Lung (tissue), 12 donors: ENCODE measurements around the gene NLE1. TPM values are rescaled to one million over a fixed set of nuclear protein-coding genes. Genes with fewer than 3 reads are reported as not detected.
A peak's percentile ranks its signal among the peaks of the same experiment; 100 is the strongest.
"Not testable (repeated sequence)": the region's sequence is repeated elsewhere in the genome, so short reads cannot be mapped to it uniquely, and the experiment has no call there.

Experiments
- ATAC-seq: fragments of 200-7000 bp; cut with Tn5 transposase; one replicate; pipeline ENCODE4 v1.9.1; 2020; ENCODE audit warnings: moderate number of reproducible peaks; ENCODE audit not compliant: insufficient read depth, low FRiP score
- DNase-seq, 3 donors: peaks; one replicate each; pipeline ENCODE4 v3.0.0-alpha.2; 2013 to 2017
- H3K27ac ChIP-seq, 2 donors: one replicate each; pipeline ENCODE4 v1.5.1; 2013; ENCODE audit warnings: mild to moderate bottlenecking in 2 of 2, moderate library complexity in 2 of 2, control low read depth in 1 of 2, inconsistent platforms in 1 of 2, low read depth in 1 of 2, low read length in 1 of 2
- H3K27me3 ChIP-seq, 3 donors: one replicate each; pipeline ENCODE4 v1.5.1; 2013; ENCODE audit warnings: low read length in 2 of 3; ENCODE audit not compliant: control insufficient read depth in 3 of 3, insufficient read depth in 3 of 3
- H3K36me3 ChIP-seq, 4 donors: one replicate each; pipeline ENCODE4 v1.5.1; 2013; ENCODE audit warnings: low read length in 4 of 4, mild to moderate bottlenecking in 1 of 4, moderate library complexity in 1 of 4; ENCODE audit not compliant: control insufficient read depth in 4 of 4, insufficient read depth in 4 of 4
- H3K4me1 ChIP-seq, 5 donors: one replicate each; pipeline ENCODE4 v1.5.1; 2013; ENCODE audit warnings: low read length in 5 of 5, mild to moderate bottlenecking in 2 of 5, moderate library complexity in 1 of 5; ENCODE audit not compliant: control insufficient read depth in 5 of 5, insufficient read depth in 5 of 5
- H3K4me3 ChIP-seq: one replicate; pipeline ENCODE4 v1.5.1; 2013; ENCODE audit warnings: mild to moderate bottlenecking, control low read depth, moderate library complexity
- H3K9ac ChIP-seq, 2 donors: one replicate each; pipeline ENCODE4 v1.5.1; 2013; ENCODE audit warnings: low read length in 2 of 2, control low read depth in 1 of 2; ENCODE audit not compliant: insufficient read depth in 1 of 2
- H3K9me3 ChIP-seq, 4 donors: one replicate each; pipeline ENCODE4 v1.5.1; 2013; ENCODE audit warnings: low read length in 3 of 4, mild to moderate bottlenecking in 1 of 4, moderate library complexity in 1 of 4; ENCODE audit not compliant: control insufficient read depth in 4 of 4, insufficient read depth in 3 of 4
- WGBS, 2 donors: extraction: QIAGEN DNeasy Blood & Tissue Kit; methylation state at CpG; one replicate each; pipeline ENCODE4 v1.1.7; 2013; 5-methylcytosine and 5-hydroxymethylcytosine counted together
- polyA plus RNA-seq, 2 donors: library from polyadenylated mRNA; stranded (reverse); fragments of 200-250 nt; gene quantifications; one replicate each; pipeline ENCODE4 v1.2.1, GENCODE V29; 2013
- total RNA-seq, 2 donors: library from RNA; depleted of rRNA in 1 of 2; stranded (reverse); fragments of >200 nt in 1 of 2; gene quantifications; one replicate each; pipeline ENCODE4 v1.2.1, GENCODE V29; 2014 to 2021
- TF ChIP-seq, protein P1 (sequence below): IDR thresholded peaks from 2 replicates; pipeline ENCODE4 v1.5.1; 2012; ENCODE audit warnings: mild to moderate bottlenecking; ENCODE audit errors: control extremely low read depth, extremely low read depth
- donor health status: control.
- donor health status: control.
- donor health status: Bipolar disorder and iron deficiency.
- donor health status: healthy.
- donor health status: DM: yes; HTN: yes; CAD: no.

The NLE1 gene
- total and polyA plus RNA-seq, 4 donors = 6.8 to 15.2 (median 9.2) TPM

DNA sequence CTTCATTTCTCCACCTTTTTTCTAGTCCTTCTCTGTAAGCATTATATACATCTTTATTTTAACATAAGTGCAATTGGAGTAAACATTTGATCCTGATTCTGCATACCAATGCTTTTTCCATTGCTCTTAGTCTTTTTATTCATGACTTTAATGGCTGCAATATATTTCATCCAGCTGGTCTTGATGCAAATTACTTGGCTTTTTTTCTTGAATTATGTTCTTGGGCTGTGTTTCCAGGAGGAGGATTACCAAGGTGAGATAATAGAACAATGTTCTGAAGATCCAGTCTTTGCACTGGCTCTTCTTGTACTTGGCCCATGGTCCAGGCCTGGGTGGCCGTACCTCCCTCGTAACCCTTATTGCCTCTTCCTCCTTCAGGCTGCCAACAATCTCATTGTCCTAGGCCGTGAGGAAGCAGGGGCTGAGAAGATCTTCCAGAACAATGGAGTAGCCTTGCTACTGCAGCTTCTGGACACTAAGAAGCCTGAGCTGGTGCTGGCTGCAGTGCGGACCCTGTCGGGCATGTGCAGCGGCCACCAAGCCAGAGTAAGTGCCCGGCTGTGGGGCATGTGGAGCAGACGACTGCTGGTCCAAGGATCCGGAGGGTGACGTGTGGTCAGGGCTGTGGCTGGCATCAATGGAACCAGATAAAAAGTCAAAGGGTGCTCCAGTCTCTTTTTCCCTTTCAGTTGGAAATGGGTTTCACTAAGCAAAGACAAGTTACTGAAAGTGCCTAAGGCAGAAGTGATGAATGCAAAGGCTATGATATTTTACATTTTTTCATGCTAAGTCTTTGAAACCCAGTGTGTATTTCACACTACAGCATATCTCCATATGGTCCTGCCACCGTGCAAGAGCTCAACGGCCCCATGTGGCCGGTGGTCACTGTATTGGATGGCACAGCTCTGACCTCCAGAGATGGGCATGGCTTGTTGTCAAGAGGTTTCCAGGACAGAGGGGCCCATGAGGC is 12.4 kb upstream of the NLE1 start:
- H3K27me3 ChIP-seq = peaks cover 0 to 11% (median 0%) of the 10 kb centered on the region in 3 donors
- peaks cover 0 to 3% (median 0%) of the 10 kb centered on the region in 4 donors for H3K36me3 ChIP-seq
- TF ChIP-seq, protein P1, sequence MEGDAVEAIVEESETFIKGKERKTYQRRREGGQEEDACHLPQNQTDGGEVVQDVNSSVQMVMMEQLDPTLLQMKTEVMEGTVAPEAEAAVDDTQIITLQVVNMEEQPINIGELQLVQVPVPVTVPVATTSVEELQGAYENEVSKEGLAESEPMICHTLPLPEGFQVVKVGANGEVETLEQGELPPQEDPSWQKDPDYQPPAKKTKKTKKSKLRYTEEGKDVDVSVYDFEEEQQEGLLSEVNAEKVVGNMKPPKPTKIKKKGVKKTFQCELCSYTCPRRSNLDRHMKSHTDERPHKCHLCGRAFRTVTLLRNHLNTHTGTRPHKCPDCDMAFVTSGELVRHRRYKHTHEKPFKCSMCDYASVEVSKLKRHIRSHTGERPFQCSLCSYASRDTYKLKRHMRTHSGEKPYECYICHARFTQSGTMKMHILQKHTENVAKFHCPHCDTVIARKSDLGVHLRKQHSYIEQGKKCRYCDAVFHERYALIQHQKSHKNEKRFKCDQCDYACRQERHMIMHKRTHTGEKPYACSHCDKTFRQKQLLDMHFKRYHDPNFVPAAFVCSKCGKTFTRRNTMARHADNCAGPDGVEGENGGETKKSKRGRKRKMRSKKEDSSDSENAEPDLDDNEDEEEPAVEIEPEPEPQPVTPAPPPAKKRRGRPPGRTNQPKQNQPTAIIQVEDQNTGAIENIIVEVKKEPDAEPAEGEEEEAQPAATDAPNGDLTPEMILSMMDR = no peak
- H3K4me3 ChIP-seq = no peak overlapping the region
- no peak overlapping the region for H3K27ac ChIP-seq
- no peak for ATAC-seq
- WGBS, 2 donors = 92 to 94% methylated on average over 13 of the region's 13 CpGs
- peak in 1 of 3 donors; percentile 23 for DNase-seq
- H3K4me1 ChIP-seq = peaks cover 0 to 17% (median 0%) of the 10 kb centered on the region in 5 donors
- no peak overlapping the region for H3K9ac ChIP-seq
- no peaks in the 10 kb centered on the region for H3K9me3 ChIP-seq

DNA sequence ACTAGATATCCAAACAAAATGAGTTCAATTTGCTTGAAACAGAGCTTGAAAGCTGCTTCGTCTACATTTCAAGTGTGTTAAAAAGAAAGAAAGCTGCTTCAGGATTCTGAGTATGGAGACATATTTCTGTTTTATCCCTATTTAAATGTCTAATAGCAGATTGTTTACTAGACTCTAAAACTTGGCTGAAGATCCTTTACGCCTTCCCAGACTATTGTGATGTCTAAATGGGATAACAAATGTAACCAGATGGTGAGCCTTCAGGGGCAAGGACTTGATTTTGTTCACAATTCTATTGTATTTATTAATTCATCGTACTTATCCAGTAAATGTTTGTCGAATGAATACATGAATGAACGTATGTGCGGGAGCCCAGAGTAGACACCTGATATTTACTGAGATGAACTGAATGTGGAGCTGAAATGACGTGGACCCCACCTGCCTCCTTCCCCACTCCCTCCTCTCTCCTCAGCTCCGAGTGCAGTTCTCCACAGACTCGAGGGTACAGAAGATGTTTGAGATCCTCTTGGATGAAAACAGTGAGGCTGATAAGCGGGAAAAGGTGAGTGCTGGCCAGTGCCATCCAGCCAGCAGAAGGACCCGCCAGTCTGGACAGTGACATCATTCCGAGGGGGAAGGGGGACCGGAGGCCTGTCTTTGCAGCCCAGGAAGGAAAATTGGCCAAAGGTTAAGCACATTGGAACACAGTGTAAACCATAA is 10.5 kb upstream of the NLE1 start:
- WGBS, 2 donors = 58 to 74% methylated on average over 13 of the region's 13 CpGs
- TF ChIP-seq, protein P1 = no peak
- Histone ChIP-seq H3K27ac (no peak overlapping the region), H3K36me3 (peaks cover 0 to 3% (median 0%) of the 10 kb centered on the region in 4 donors), H3K4me1 (peaks cover 0 to 17% (median 3%) of the 10 kb centered on the region in 5 donors), H3K9ac (no peak overlapping the region), H3K4me3 (no peak overlapping the region), H3K9me3 (no peaks in the 10 kb centered on the region), H3K27me3 (peaks cover 0 to 6% (median 0%) of the 10 kb centered on the region in 3 donors)
- DNase-seq (peak in 2 of 3 donors; percentile 68 to 84), ATAC-seq (no peak)

DNA sequence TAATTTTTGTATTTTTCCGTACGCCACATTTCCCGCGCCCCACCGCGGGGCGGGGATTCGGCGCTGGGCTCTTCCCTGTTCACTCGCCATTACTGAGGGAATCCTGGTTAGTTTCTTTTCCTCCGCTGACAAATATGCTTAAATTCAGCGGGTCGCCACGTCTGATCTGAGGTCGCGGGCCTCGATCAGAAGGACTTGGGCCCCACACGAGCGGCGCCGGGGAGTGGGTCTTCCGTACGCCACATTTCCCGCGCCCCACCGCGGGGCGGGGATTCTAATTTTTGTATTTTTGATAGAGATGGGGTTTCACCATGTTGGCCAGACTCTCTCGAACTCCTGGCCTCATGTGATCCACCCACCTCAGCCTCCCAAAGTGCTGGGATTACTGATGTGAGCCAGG is 9.0 kb upstream of the NLE1 start:
- DNase-seq = not testable (repeated sequence)

DNA sequence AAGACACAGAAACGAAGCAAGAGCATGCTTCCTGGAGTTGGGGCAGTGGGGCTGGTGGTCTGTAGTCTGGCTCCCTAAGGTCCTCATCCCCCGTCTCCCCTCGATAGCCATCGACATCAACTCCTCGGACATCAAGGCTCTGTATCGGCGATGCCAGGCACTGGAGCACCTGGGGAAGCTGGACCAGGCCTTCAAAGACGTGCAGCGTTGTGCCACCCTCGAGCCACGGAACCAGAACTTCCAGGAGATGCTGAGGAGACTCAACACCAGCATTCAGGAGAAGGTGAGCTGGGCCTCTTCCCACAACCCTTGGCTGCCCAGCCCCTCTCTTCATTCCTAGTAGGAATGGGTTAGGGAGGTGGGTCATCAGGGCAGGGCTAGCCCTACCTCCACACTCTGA is 7.8 kb upstream of the NLE1 start:
- Histone ChIP-seq H3K4me1 (peaks cover 0 to 17% (median 3%) of the 10 kb centered on the region in 5 donors), H3K4me3 (no peak overlapping the region), H3K27me3 (peaks cover 0 to 6% (median 3%) of the 10 kb centered on the region in 3 donors), H3K9me3 (no peaks in the 10 kb centered on the region), H3K27ac (no peak overlapping the region), H3K9ac (no peak overlapping the region), H3K36me3 (peaks cover 0 to 3% (median 0%) of the 10 kb centered on the region in 4 donors)
- WGBS, 2 donors = 94 to 96% methylated on average over 11 of the region's 11 CpGs
- TF ChIP-seq, protein P1 = no peak
- ATAC-seq (no peak), DNase-seq (no peak)

More for the DNA sequence above, 9.0 kb upstream of the NLE1 start:
- not testable (repeated sequence) for H3K36me3 ChIP-seq, H3K27me3 ChIP-seq, H3K9me3 ChIP-seq, H3K9ac ChIP-seq, H3K27ac ChIP-seq, H3K4me3 ChIP-seq, ATAC-seq
- WGBS, 2 donors = 91 to 93% methylated on average over 29 of the region's 29 CpGs
- peaks cover 0 to 17% (median 3%) of the 10 kb centered on the region in 5 donors for H3K4me1 ChIP-seq
